ENCODE results near the gene DYSF.

GRCh38 chr2:71581026-71581425 lies 127.7 kb downstream of the DYSF start:
- TF ChIP-seq POLR2A (IDR thresholded peaks at IDR 0.05; ENCODE audit: low read depth, low read length) (no peak), POLR2AphosphoS5 (IDR thresholded peaks at IDR 0.05; ENCODE audit: low read depth, low read length) (no peak), TAF1 (IDR thresholded peaks at IDR 0.05; ENCODE audit: borderline replicate concordance, low read depth, low read length) (no peak)
